Activated T-cell treated with anti-CD3 and anti-CD28 coated beads, Interleukin-2, amount 50 U/mL, for 24 hours (primary cell): ENCODE results near the gene APOC1.
A peak's percentile ranks its signal among the peaks of the same experiment; 100 is the strongest.
"Not testable (repeated sequence)": the region's sequence is repeated elsewhere in the genome, so short reads cannot be mapped to it uniquely, and the experiment has no call there.

ENCODE experiments used
- DNase-seq: peaks from one replicate; pipeline ENCODE4 v3.0.0-alpha.2; 2020
- H3K27ac Mint-ChIP-seq: 2 replicates; pipeline ENCODE4 v1.8.0; 2020; ENCODE audit warnings: mild to moderate bottlenecking, mixed read lengths
- H3K27me3 Mint-ChIP-seq: 2 replicates; pipeline ENCODE4 v1.8.0; 2020; ENCODE audit warnings: mixed read lengths
- H3K36me3 Mint-ChIP-seq: 2 replicates; pipeline ENCODE4 v1.8.0; 2020; ENCODE audit warnings: low read depth, mixed read lengths
- H3K4me1 Mint-ChIP-seq: 2 replicates; pipeline ENCODE4 v1.8.0; 2020; ENCODE audit warnings: low read depth, mixed read lengths
- H3K4me3 Mint-ChIP-seq: 2 replicates; pipeline ENCODE4 v1.8.0; 2020; ENCODE audit warnings: mild to moderate bottlenecking, moderate library complexity, mixed read lengths
- H3K9me3 Mint-ChIP-seq: 2 replicates; pipeline ENCODE4 v1.8.0; 2020; ENCODE audit warnings: mixed read lengths

Gene APOC1

GRCh38 chr19:44914433-44915206 is at the start of gene APOC1:
Gene APOC1, plus strand, starts transcription at chr19:44914608. Its CDS starts 284 bp downstream, at chr19:44914892.
- Mint-ChIP-seq H3K27me3 (peaks cover 35% of the 10 kb centered on the region), H3K4me3 (peak within 1 kb of the TSS; percentile 89), H3K27ac (peak within 1 kb of the TSS; percentile 95), H3K4me1 (peaks cover 10% of the 10 kb centered on the region)
- DNase-seq: peak; percentile 86
- H3K36me3 Mint-ChIP-seq, H3K9me3 Mint-ChIP-seq: not testable (repeated sequence)

DNA sequence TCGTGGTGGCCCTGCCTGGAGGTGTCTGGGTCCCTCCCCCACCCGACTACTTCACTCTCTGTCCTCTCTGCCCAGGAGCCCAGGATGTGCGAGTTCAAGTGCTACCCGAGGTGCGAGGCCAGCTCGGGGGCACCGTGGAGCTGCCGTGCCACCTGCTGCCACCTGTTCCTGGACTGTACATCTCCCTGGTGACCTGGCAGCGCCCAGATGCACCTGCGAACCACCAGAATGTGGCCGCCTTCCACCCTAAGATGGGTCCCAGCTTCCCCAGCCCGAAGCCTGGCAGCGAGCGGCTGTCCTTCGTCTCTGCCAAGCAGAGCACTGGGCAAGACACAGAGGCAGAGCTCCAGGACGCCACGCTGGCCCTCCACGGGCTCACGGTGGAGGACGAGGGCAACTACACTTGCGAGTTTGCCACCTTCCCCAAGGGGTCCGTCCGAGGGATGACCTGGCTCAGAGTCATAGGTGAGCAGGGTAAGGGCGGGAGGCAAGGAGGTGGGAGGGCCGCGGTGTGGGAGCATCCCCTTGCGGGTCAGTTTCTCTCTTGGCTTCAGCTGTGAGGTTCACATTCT is 49.1 kb upstream of the APOC1 start:
- DNase-seq: no peak
- Mint-ChIP-seq H3K4me3 (no peak overlapping the region), H3K27me3 (peaks cover 5% of the 10 kb centered on the region), H3K4me1 (no peaks in the 10 kb centered on the region), H3K36me3 (no peaks in the 10 kb centered on the region), H3K9me3 (no peaks in the 10 kb centered on the region), H3K27ac (no peak overlapping the region)

- H3K4me1 Mint-ChIP-seq: no peaks in the 10 kb centered on the region
- H3K4me3 Mint-ChIP-seq: no peak overlapping the region
- H3K27me3 Mint-ChIP-seq: peaks cover 3% of the 10 kb centered on the region
- DNase-seq: no peak
- H3K27ac Mint-ChIP-seq: no peak overlapping the region
- H3K9me3 Mint-ChIP-seq: no peaks in the 10 kb centered on the region
- no peaks in the 10 kb centered on the region for H3K36me3 Mint-ChIP-seq
Observed at GRCh38 chr19:44866664-44867063, 47.7 kb upstream of the APOC1 start.

DNA sequence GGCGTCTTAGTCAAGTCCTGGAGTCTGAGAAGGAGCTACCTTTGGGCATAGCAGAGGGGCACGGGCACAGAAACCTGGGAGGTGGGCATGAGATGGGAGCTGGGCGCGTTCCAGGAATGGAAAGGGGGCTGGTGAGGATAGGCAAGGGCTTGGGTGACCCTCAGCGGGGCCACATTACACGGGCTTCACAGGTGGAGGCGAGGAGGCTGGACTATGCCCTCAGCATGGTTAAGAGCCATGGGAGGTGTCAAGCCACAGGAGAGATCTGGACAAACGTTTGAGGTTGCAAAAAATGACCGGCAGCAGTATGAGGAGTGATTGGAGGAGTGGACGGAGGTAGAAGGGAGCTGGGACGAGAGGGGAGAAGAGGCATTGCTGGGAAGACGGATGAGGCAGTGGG is 46.8 kb upstream of the APOC1 start:
- Mint-ChIP-seq H3K27ac (no peak overlapping the region), H3K4me3 (no peak overlapping the region), H3K9me3 (no peaks in the 10 kb centered on the region), H3K36me3 (no peaks in the 10 kb centered on the region), H3K27me3 (no peaks in the 10 kb centered on the region), H3K4me1 (no peaks in the 10 kb centered on the region)
- DNase-seq: no peak

DNA sequence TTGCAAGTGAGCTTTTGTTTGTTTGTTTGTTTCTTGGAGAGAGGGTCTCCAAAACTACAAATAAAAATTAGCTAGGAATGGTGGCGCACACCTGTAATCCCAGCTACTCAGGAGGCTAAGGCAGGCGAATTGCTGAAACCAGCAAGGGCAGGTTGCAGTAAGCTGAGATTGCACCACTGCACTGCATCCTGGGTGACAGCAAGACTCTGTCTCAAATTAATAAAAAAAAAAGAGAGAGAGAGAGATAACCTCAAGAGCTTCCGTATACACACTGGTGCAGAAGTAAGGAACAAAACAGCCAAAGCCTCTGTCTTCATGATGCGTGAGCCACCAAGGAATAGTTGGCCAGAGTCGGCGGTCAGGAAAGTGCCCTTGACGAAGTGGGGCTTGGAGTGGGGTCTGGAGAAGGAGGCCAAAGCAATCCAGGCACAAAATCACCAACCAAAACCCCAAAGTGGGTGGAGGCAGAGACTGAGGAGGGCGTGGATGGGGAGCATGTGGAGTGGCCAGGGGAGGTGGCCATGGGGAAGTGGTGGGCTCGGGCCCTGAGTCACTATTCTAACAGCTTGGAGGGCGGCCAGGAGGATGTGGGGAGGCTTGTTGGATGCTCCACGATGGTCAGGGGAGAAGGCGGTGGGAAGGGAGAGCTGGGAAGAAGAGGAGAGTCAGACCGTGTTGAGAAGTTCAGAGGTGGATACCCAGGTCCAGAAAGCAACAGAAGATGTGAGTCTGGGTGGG is 44.5 kb upstream of the APOC1 start:
- Mint-ChIP-seq H3K27me3 (no peaks in the 10 kb centered on the region), H3K4me3 (no peak overlapping the region), H3K36me3 (no peaks in the 10 kb centered on the region), H3K9me3 (no peaks in the 10 kb centered on the region), H3K4me1 (no peaks in the 10 kb centered on the region), H3K27ac (no peak overlapping the region)
- no peak for DNase-seq

- peaks cover 1% of the 10 kb centered on the region for H3K4me1 Mint-ChIP-seq
- no peaks in the 10 kb centered on the region for H3K27me3 Mint-ChIP-seq
- no peaks in the 10 kb centered on the region for H3K36me3 Mint-ChIP-seq
- H3K9me3 Mint-ChIP-seq: no peaks in the 10 kb centered on the region
- H3K27ac Mint-ChIP-seq: no peak overlapping the region
- no peak for DNase-seq
- H3K4me3 Mint-ChIP-seq: no peak overlapping the region
Observed at GRCh38 chr19:44871809-44872208, 42.6 kb upstream of the APOC1 start.

GRCh38 chr19:44872661-44873060 is 41.7 kb upstream of the APOC1 start:
- no peaks in the 10 kb centered on the region for H3K9me3 Mint-ChIP-seq
- no peak for DNase-seq
- peaks cover 9% of the 10 kb centered on the region for H3K4me1 Mint-ChIP-seq
- H3K27ac Mint-ChIP-seq: no peak overlapping the region
- no peaks in the 10 kb centered on the region for H3K36me3 Mint-ChIP-seq
- H3K27me3 Mint-ChIP-seq: no peaks in the 10 kb centered on the region
- H3K4me3 Mint-ChIP-seq: no peak overlapping the region

DNA sequence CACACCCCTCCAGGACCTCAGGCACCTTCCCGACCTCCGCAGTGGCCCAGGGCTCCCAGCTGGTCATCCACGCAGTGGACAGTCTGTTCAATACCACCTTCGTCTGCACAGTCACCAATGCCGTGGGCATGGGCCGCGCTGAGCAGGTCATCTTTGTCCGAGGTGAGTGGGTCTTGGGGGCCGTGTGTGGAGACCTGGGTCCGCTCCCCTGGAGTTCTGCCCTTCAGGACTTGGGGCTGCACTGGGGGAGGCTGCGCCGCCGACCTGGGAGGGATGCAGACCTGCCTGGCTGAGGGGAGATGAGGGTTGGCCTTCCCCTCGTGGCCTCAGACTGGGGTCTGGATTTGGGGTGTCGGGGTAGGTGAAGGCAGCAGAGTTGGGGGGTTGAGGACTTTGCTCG is 40.1 kb upstream of the APOC1 start:
- Mint-ChIP-seq H3K9me3 (no peaks in the 10 kb centered on the region), H3K4me3 (no peak overlapping the region), H3K27me3 (peaks cover 6% of the 10 kb centered on the region), H3K27ac (no peak overlapping the region), H3K4me1 (peaks cover 9% of the 10 kb centered on the region), H3K36me3 (no peaks in the 10 kb centered on the region)
- no peak for DNase-seq

GRCh38 chr19:44875666-44876451 is 38.5 kb upstream of the APOC1 start:
- peaks cover 9% of the 10 kb centered on the region for H3K4me1 Mint-ChIP-seq
- peaks cover 6% of the 10 kb centered on the region for H3K27me3 Mint-ChIP-seq
- no peak overlapping the region for H3K4me3 Mint-ChIP-seq
- H3K27ac Mint-ChIP-seq: no peak overlapping the region
- no peaks in the 10 kb centered on the region for H3K36me3 Mint-ChIP-seq
- H3K9me3 Mint-ChIP-seq: no peaks in the 10 kb centered on the region
- no peak for DNase-seq

- H3K4me1 Mint-ChIP-seq: peaks cover 9% of the 10 kb centered on the region
- H3K9me3 Mint-ChIP-seq: no peaks in the 10 kb centered on the region
- no peaks in the 10 kb centered on the region for H3K36me3 Mint-ChIP-seq
- no peak for DNase-seq
- no peak overlapping the region for H3K27ac Mint-ChIP-seq
- H3K27me3 Mint-ChIP-seq: peaks cover 6% of the 10 kb centered on the region
- no peak overlapping the region for H3K4me3 Mint-ChIP-seq
Observed at GRCh38 chr19:44876930-44877535, 37.4 kb upstream of the APOC1 start.

GRCh38 chr19:44878120-44878865 is 36.1 kb upstream of the APOC1 start:
- Mint-ChIP-seq H3K27me3 (peaks cover 6% of the 10 kb centered on the region), H3K27ac (no peak overlapping the region), H3K4me3 (no peak overlapping the region), H3K4me1 (peaks cover 9% of the 10 kb centered on the region), H3K9me3 (no peaks in the 10 kb centered on the region), H3K36me3 (no peaks in the 10 kb centered on the region)
- no peak for DNase-seq

DNA sequence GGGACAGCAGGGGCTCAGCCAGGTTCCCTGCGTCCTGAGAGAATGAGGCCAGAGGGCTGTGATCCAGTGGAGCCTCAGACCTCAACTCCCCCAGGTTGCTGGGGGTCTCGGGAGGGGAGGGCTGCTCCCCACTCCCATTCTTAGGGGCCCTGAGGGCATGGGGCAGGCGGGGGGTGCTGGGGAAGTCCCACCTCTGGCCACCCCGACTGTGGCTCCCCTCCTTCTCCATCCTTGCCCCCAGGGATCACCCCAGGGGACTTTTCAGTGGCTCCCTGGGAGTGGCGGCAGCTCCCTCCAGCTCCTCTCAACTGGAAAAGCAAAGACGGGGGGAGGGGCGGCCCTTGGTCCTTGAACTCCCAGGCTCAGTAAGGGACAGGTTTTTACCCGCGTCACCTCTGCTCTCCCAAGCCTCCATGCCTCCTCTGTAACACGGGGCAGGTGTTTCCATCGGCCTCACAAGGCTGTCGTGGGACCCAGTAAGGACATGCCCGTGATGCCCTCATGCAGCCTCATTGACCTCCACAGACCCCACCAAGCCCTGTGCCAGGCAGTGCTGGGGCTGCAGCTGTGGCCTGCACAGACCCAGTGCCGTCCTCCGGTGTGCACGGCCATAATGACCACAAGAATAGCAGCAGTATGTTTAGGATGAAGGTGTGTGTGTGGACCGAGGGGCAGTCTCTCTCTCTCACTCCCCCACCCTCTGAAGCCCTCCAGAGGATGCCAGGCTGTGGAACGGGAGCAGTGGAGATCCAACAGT is 34.9 kb upstream of the APOC1 start:
- Mint-ChIP-seq H3K27me3 (peaks cover 6% of the 10 kb centered on the region), H3K27ac (no peak overlapping the region), H3K9me3 (no peaks in the 10 kb centered on the region), H3K4me3 (no peak overlapping the region), H3K4me1 (peaks cover 9% of the 10 kb centered on the region), H3K36me3 (no peaks in the 10 kb centered on the region)
- no peak for DNase-seq

GRCh38 chr19:44882063-44882462 is 32.3 kb upstream of the APOC1 start:
- Mint-ChIP-seq H3K27ac (no peak overlapping the region), H3K4me1 (peaks cover 5% of the 10 kb centered on the region), H3K9me3 (no peaks in the 10 kb centered on the region), H3K4me3 (no peak overlapping the region), H3K36me3 (no peaks in the 10 kb centered on the region), H3K27me3 (peaks cover 6% of the 10 kb centered on the region)
- DNase-seq: no peak
